ENCODE measurements around the gene NTHL1. TPM values are rescaled to one million over a fixed set of nuclear protein-coding genes. Genes with fewer than 3 reads are reported as not detected.

NTHL1 gene
- total RNA-seq, 2 experiments from 2014 or later: 28.2 to 29.8 TPM

DNA sequence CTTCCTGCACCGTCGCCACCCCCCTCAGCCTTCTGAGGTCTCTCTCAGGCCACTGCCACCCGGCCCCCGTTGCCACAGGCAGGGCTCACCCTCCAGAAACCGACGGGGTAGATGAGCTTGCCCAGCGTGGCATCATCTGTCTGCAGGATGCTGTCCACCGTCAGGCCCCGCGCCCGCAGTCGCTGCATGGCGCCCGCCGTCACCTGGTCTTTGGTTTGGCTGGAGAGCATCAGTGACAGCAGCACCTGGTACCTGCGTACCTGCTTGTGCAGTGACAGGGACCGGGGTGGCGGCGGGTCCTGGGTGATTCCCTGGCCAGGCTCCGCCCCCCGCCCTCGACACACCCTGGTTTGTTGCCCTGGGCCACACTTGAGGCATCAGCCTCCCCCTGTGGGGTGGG is 3.1 kb downstream of the NTHL1 start:
- intact Hi-C loops (cut with micrococcal nuclease): no loop called here
- H3K4me1 Mint-ChIP-seq (ENCODE audit: low read depth): peaks cover 19% of the 10 kb centered on the region
- ChIA-PET POLR2A (interaction anchor here (1.3 kb wide), 1 partner anchor 111 kb away, joined by 3 read pairs; the partner anchor contains the start of gene TRAF7), CTCF (interaction anchor here (1.0 to 1.2 kb wide), 3 partner anchors 12 to 97 kb away, joined by 3 to 5 read pairs (median 3); no protein-coding TSS in a partner anchor)
- no peak for DNase-seq
- TF ChIP-seq, protein P1, sequence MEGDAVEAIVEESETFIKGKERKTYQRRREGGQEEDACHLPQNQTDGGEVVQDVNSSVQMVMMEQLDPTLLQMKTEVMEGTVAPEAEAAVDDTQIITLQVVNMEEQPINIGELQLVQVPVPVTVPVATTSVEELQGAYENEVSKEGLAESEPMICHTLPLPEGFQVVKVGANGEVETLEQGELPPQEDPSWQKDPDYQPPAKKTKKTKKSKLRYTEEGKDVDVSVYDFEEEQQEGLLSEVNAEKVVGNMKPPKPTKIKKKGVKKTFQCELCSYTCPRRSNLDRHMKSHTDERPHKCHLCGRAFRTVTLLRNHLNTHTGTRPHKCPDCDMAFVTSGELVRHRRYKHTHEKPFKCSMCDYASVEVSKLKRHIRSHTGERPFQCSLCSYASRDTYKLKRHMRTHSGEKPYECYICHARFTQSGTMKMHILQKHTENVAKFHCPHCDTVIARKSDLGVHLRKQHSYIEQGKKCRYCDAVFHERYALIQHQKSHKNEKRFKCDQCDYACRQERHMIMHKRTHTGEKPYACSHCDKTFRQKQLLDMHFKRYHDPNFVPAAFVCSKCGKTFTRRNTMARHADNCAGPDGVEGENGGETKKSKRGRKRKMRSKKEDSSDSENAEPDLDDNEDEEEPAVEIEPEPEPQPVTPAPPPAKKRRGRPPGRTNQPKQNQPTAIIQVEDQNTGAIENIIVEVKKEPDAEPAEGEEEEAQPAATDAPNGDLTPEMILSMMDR (IDR thresholded peaks at IDR 0.05): no peak
- no peak for ATAC-seq
- H3K27me3 Mint-ChIP-seq: no peaks in the 10 kb centered on the region
- no peak overlapping the region for H3K4me3 Mint-ChIP-seq
- peaks cover 1% of the 10 kb centered on the region for H3K36me3 Mint-ChIP-seq (ENCODE audit: low read depth)
- H3K27ac Mint-ChIP-seq: no peak overlapping the region
- H3K9me3 Mint-ChIP-seq: no peaks in the 10 kb centered on the region

DNA sequence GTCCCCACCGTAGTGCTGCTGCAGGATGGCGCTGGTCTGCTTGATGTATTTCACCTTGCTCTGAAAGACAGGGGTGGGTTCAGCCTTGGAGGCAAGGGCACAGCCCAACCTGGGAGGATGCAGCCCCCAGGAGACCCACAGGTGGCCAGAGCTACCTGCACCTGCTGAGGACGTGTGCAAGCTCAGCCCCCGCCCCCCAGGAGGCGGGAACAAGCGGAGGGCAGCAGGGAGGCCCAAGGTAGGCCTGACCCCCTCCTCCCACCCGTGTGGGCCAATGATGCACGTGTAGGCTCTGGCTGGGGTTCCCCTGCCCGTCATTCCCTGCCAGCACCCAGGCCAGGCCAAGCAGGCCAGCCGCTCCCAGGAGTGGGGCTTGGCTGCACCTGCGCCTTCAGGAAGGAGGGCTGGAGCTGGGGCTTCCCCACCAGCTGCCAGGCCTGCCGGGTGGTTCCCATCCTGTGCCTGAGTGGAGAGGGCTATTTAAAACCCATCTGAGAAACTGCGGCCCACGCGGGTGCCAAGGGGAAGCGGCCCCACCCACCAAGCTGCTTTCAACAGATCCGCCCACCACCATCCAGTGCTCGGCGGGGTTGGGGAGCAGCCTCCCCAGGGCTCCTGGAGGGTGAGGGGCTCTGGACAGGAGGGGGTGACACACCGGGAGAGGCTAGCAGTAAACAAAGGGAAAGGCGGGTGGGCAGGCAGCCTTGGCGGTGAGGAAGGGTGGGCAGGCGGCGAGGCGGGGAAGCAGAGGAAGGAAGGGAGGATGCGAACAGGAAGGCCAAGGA is 3.8 kb downstream of the NTHL1 start:
- CTCF ChIA-PET: interaction anchor here (1.0 kb wide), 1 partner anchor 13 kb away, joined by 3 read pairs; no protein-coding TSS in a partner anchor
- Mint-ChIP-seq H3K27ac (no peak overlapping the region), H3K36me3 (ENCODE audit: low read depth) (peaks cover 1% of the 10 kb centered on the region), H3K9me3 (no peaks in the 10 kb centered on the region), H3K4me1 (ENCODE audit: low read depth) (peaks cover 15% of the 10 kb centered on the region), H3K4me3 (no peak overlapping the region), H3K27me3 (no peaks in the 10 kb centered on the region)
- TF ChIP-seq, protein P1 (IDR thresholded peaks at IDR 0.05): no peak
- POLR2A ChIA-PET: no interaction called here
- no peak for ATAC-seq
- DNase-seq: no peak
- intact Hi-C loops (cut with micrococcal nuclease): no loop called here

- POLR2A ChIA-PET: no interaction called here
- DNase-seq: no peak
- ATAC-seq: no peak
- TF ChIP-seq, protein P1 (IDR thresholded peaks at IDR 0.05): no peak
- CTCF ChIA-PET: interaction anchor here (1.0 kb wide), 1 partner anchor 14 kb away, joined by 3 read pairs; no protein-coding TSS in a partner anchor
- no peaks in the 10 kb centered on the region for H3K9me3 Mint-ChIP-seq
- H3K27ac Mint-ChIP-seq: no peak overlapping the region
- peaks cover 9% of the 10 kb centered on the region for H3K4me1 Mint-ChIP-seq (ENCODE audit: low read depth)
- H3K27me3 Mint-ChIP-seq: no peaks in the 10 kb centered on the region
- H3K4me3 Mint-ChIP-seq: no peak overlapping the region
- intact Hi-C loops (cut with micrococcal nuclease): no loop called here
- H3K36me3 Mint-ChIP-seq (ENCODE audit: low read depth): peaks cover 1% of the 10 kb centered on the region
Observed at GRCh38 chr16:2042986-2043666, 4.5 kb downstream of the NTHL1 start.

GRCh38 chr16:2042171-2042985 is 5.3 kb downstream of the NTHL1 start:
- ChIA-PET CTCF (no interaction called here), POLR2A (no interaction called here)
- Mint-ChIP-seq H3K36me3 (ENCODE audit: low read depth) (peaks cover 1% of the 10 kb centered on the region), H3K4me1 (ENCODE audit: low read depth) (peaks cover 9% of the 10 kb centered on the region), H3K9me3 (no peaks in the 10 kb centered on the region), H3K27ac (no peak overlapping the region), H3K4me3 (no peak overlapping the region), H3K27me3 (no peaks in the 10 kb centered on the region)
- ATAC-seq (no peak), DNase-seq (no peak)
- intact Hi-C loops (cut with micrococcal nuclease): no loop called here
- TF ChIP-seq, protein P1 (IDR thresholded peaks at IDR 0.05): no peak
